ENCODE data around the gene FGF14. TPM values are rescaled to one million over a fixed set of nuclear protein-coding genes. Genes with fewer than 3 reads are reported as not detected.
"Not testable (repeated sequence)": the region's sequence is repeated elsewhere in the genome, so short reads cannot be mapped to it uniquely, and the experiment has no call there.

FGF14 gene
- total and polyA plus RNA-seq, 2 experiments from 2014 or later: 0.03 TPM; not detected in 1

GRCh38 chr13:102012299-102013293 lies 389.3 kb downstream of the FGF14 start (continued):
- TF ChIP-seq, protein P1, sequence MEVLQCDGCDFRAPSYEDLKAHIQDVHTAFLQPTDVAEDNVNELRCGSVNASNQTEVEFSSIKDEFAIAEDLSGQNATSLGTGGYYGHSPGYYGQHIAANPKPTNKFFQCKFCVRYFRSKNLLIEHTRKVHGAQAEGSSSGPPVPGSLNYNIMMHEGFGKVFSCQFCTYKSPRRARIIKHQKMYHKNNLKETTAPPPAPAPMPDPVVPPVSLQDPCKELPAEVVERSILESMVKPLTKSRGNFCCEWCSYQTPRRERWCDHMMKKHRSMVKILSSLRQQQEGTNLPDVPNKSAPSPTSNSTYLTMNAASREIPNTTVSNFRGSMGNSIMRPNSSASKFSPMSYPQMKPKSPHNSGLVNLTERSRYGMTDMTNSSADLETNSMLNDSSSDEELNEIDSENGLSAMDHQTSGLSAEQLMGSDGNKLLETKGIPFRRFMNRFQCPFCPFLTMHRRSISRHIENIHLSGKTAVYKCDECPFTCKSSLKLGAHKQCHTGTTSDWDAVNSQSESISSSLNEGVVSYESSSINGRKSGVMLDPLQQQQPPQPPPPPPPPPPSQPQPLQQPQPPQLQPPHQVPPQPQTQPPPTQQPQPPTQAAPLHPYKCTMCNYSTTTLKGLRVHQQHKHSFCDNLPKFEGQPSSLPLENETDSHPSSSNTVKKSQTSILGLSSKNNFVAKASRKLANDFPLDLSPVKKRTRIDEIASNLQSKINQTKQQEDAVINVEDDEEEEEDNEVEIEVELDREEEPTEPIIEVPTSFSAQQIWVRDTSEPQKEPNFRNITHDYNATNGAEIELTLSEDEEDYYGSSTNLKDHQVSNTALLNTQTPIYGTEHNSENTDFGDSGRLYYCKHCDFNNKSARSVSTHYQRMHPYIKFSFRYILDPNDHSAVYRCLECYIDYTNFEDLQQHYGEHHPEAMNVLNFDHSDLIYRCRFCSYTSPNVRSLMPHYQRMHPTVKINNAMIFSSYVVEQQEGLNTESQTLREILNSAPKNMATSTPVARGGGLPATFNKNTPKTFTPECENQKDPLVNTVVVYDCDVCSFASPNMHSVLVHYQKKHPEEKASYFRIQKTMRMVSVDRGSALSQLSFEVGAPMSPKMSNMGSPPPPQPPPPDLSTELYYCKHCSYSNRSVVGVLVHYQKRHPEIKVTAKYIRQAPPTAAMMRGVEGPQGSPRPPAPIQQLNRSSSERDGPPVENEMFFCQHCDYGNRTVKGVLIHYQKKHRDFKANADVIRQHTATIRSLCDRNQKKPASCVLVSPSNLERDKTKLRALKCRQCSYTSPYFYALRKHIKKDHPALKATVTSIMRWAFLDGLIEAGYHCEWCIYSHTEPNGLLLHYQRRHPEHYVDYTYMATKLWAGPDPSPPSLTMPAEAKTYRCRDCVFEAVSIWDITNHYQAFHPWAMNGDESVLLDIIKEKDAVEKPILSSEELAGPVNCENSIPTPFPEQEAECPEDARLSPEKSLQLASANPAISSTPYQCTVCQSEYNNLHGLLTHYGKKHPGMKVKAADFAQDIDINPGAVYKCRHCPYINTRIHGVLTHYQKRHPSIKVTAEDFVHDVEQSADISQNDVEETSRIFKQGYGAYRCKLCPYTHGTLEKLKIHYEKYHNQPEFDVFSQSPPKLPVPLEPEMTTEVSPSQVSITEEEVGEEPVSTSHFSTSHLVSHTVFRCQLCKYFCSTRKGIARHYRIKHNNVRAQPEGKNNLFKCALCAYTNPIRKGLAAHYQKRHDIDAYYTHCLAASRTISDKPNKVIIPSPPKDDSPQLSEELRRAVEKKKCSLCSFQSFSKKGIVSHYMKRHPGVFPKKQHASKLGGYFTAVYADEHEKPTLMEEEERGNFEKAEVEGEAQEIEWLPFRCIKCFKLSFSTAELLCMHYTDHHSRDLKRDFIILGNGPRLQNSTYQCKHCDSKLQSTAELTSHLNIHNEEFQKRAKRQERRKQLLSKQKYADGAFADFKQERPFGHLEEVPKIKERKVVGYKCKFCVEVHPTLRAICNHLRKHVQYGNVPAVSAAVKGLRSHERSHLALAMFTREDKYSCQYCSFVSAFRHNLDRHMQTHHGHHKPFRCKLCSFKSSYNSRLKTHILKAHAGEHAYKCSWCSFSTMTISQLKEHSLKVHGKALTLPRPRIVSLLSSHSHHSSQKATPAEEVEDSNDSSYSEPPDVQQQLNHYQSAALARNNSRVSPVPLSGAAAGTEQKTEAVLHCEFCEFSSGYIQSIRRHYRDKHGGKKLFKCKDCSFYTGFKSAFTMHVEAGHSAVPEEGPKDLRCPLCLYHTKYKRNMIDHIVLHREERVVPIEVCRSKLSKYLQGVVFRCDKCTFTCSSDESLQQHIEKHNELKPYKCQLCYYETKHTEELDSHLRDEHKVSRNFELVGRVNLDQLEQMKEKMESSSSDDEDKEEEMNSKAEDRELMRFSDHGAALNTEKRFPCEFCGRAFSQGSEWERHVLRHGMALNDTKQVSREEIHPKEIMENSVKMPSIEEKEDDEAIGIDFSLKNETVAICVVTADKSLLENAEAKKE (CRISPR knock-in tag; IDR thresholded peaks at IDR 0.05): no peak
- TF ChIP-seq STAT1 (IDR thresholded peaks at IDR 0.05; ENCODE audit: unreplicated experiment) (no peak), ZNF114 (CRISPR knock-in tag; IDR thresholded peaks at IDR 0.05) (no peak), JUNB (IDR thresholded peaks at IDR 0.05; ENCODE audit: unreplicated experiment) (no peak)

- H3K36me3 ChIP-seq (ENCODE audit: insufficient read depth); H3K9me3 Mint-ChIP-seq; H3K4me1 Mint-ChIP-seq; ATAC-seq; H3K4me2 ChIP-seq; H2AFZ ChIP-seq; H3K4me1 ChIP-seq (ENCODE audit: insufficient read depth); H4K20me1 ChIP-seq (replicated peaks; ENCODE audit: insufficient read depth); H3K27me3 ChIP-seq (ENCODE audit: insufficient read depth); H3K9me2 ChIP-seq (ENCODE audit: insufficient read depth); H3F3A ChIP-seq (replicated peaks; ENCODE audit: low read depth); H3K27ac ChIP-seq (ENCODE audit: low read depth); H3K4me3 Mint-ChIP-seq; H3K36me3 Mint-ChIP-seq (ENCODE audit: low read depth); H3K4me3 ChIP-seq; H3K27ac Mint-ChIP-seq; H3K79me2 ChIP-seq (replicated peaks; ENCODE audit: insufficient read depth); DNase-seq (ENCODE audit: low spot score); H3K27me3 Mint-ChIP-seq (ENCODE audit: insufficient read depth, low read depth, poor library complexity): not testable (repeated sequence)
These were observed 390.4 kb downstream of the FGF14 start for GRCh38 chr13:102011455-102011854.

All from GM23338 (cell line).